Ishikawa (cell line): Measurements from ENCODE around the gene TSPAN13.

Experiments used
- CEBPB ChIP-seq: IDR thresholded peaks from 2 replicates; pipeline ENCODE4 v1.6.1; 2012
- CREB1 ChIP-seq: IDR thresholded peaks from 2 replicates; pipeline ENCODE4 v1.6.1; 2012; ENCODE audit warnings: low read depth
- EGR1 ChIP-seq: IDR thresholded peaks from 2 replicates; pipeline ENCODE4 v1.6.1; 2012
- EP300 ChIP-seq: IDR thresholded peaks from 2 replicates; pipeline ENCODE4 v1.6.1; 2012; ENCODE audit warnings: borderline replicate concordance
- FOXM1 ChIP-seq: IDR thresholded peaks from 2 replicates; pipeline ENCODE4 v1.6.1; 2012; ENCODE audit warnings: low read depth, borderline replicate concordance
- NFIC ChIP-seq: IDR thresholded peaks from 2 replicates; pipeline ENCODE4 v1.6.1; 2012
- RAD21 ChIP-seq: IDR thresholded peaks from 2 replicates; pipeline ENCODE4 v1.6.1; 2012; ENCODE audit warnings: low read depth
- TAF1 ChIP-seq: IDR thresholded peaks from 2 replicates; pipeline ENCODE4 v1.6.1; 2012; ENCODE audit warnings: low read depth, mild to moderate bottlenecking
- TCF12 ChIP-seq: IDR thresholded peaks from 2 replicates; pipeline ENCODE4 v1.6.1; 2012; ENCODE audit warnings: low read depth
- TEAD4 ChIP-seq: IDR thresholded peaks from 2 replicates; pipeline ENCODE4 v1.6.1; 2012
- YY1 ChIP-seq: IDR thresholded peaks from 2 replicates; pipeline ENCODE4 v1.6.1; 2012; ENCODE audit warnings: low read depth
- ZBTB7A ChIP-seq: IDR thresholded peaks from 2 replicates; pipeline ENCODE4 v1.6.1; 2012; ENCODE audit warnings: low read depth
- TF ChIP-seq, protein P1 (sequence below): IDR thresholded peaks from 2 replicates; pipeline ENCODE4 v1.6.1; 2012
- TF ChIP-seq, protein P2 (sequence below): IDR thresholded peaks from 2 replicates; pipeline ENCODE4 v1.6.1; 2012
- TF ChIP-seq, protein P3 (sequence below): IDR thresholded peaks from 2 replicates; pipeline ENCODE4 v1.6.1; 2012; ENCODE audit warnings: low read depth, mild to moderate bottlenecking

The TSPAN13 gene

DNA sequence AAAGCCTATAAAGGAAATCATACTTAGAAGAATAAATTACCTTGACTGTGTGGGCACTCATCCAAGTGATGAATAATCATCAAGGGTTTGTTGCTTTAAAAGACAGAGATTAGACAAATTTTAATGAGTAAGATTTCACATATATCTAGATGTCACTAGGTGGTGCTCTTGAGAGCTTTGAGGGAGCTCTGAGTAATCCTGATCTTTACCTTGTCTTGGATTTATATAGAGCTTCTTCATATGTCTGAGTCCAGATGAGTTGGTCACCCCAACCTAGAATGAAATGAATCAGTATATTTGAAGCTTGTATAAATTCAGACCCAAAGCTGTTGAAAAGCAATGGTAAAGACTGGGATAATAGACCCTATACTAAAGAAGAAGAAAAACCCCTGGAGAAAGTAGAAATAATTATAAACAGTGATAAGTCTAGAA is 47.6 kb downstream of the TSPAN13 start:
- TF ChIP-seq, protein P1, sequence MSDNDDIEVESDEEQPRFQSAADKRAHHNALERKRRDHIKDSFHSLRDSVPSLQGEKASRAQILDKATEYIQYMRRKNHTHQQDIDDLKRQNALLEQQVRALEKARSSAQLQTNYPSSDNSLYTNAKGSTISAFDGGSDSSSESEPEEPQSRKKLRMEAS = no peak
- TF ChIP-seq RAD21 (peak; percentile 82), EGR1 (no peak)

DNA sequence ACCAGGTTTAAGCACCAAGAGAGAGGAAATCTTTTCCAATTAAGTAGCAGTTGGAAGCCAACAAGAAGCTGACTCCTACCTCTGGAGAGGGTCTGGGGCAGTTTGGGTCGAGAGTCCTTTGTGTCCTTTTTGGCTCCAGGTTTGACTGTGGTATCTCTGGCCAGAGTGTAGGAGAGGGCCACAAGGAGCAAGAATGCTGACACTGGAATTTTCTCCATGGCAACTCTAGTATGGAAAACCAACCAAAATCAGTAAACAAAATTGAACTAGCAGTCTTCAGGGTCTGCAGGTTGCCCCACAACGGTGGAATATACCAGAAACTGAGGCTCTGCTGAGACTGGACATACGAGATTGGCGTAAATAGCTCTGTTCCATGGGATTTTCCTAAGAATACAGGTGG is 48.0 kb downstream of the TSPAN13 start:
- no peak for TF ChIP-seq EP300
- TF ChIP-seq, protein P1 = no peak
- TF ChIP-seq, protein P2, sequence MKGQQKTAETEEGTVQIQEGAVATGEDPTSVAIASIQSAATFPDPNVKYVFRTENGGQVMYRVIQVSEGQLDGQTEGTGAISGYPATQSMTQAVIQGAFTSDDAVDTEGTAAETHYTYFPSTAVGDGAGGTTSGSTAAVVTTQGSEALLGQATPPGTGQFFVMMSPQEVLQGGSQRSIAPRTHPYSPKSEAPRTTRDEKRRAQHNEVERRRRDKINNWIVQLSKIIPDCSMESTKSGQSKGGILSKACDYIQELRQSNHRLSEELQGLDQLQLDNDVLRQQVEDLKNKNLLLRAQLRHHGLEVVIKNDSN = no peak
- no peak for TF ChIP-seq RAD21
- no peak for TF ChIP-seq TAF1
- no peak for TF ChIP-seq EGR1
- no peak for TF ChIP-seq TEAD4
- no peak for TF ChIP-seq YY1
- no peak for TF ChIP-seq ZBTB7A
- TF ChIP-seq CEBPB = no peak
- TF ChIP-seq, protein P3, sequence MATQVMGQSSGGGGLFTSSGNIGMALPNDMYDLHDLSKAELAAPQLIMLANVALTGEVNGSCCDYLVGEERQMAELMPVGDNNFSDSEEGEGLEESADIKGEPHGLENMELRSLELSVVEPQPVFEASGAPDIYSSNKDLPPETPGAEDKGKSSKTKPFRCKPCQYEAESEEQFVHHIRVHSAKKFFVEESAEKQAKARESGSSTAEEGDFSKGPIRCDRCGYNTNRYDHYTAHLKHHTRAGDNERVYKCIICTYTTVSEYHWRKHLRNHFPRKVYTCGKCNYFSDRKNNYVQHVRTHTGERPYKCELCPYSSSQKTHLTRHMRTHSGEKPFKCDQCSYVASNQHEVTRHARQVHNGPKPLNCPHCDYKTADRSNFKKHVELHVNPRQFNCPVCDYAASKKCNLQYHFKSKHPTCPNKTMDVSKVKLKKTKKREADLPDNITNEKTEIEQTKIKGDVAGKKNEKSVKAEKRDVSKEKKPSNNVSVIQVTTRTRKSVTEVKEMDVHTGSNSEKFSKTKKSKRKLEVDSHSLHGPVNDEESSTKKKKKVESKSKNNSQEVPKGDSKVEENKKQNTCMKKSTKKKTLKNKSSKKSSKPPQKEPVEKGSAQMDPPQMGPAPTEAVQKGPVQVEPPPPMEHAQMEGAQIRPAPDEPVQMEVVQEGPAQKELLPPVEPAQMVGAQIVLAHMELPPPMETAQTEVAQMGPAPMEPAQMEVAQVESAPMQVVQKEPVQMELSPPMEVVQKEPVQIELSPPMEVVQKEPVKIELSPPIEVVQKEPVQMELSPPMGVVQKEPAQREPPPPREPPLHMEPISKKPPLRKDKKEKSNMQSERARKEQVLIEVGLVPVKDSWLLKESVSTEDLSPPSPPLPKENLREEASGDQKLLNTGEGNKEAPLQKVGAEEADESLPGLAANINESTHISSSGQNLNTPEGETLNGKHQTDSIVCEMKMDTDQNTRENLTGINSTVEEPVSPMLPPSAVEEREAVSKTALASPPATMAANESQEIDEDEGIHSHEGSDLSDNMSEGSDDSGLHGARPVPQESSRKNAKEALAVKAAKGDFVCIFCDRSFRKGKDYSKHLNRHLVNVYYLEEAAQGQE = no peak
- TF ChIP-seq FOXM1 = no peak
- no peak for TF ChIP-seq NFIC
- TF ChIP-seq TCF12 = no peak
- no peak for TF ChIP-seq CREB1

DNA sequence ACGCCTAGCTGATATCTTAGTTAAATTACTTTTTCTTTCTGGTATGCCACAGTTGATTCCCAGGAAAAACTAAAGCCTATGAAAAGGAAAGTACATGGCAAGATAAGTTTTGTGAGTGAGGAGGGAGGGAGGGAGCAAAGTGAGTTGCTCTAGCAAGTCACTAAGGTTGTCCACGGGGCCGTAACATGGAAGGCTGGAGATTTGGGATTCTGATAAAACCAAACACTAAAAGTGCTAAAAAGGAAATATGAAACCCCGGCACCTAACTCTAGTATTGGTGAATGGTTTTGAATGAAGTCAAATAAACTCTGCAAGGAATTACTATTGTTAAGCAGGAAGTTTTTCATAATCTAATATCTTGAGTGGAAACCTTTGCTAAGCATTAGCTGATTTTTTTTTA is 49.6 kb downstream of the TSPAN13 start:
- TF ChIP-seq FOXM1 (no peak), ZBTB7A (no peak), CEBPB (no peak), EGR1 (no peak), TAF1 (no peak), RAD21 (no peak), YY1 (no peak), CREB1 (no peak), TEAD4 (no peak), NFIC (no peak), EP300 (no peak), TCF12 (no peak)
- TF ChIP-seq, protein P1 = no peak
- TF ChIP-seq, protein P3 = no peak
- TF ChIP-seq, protein P2 = no peak

DNA sequence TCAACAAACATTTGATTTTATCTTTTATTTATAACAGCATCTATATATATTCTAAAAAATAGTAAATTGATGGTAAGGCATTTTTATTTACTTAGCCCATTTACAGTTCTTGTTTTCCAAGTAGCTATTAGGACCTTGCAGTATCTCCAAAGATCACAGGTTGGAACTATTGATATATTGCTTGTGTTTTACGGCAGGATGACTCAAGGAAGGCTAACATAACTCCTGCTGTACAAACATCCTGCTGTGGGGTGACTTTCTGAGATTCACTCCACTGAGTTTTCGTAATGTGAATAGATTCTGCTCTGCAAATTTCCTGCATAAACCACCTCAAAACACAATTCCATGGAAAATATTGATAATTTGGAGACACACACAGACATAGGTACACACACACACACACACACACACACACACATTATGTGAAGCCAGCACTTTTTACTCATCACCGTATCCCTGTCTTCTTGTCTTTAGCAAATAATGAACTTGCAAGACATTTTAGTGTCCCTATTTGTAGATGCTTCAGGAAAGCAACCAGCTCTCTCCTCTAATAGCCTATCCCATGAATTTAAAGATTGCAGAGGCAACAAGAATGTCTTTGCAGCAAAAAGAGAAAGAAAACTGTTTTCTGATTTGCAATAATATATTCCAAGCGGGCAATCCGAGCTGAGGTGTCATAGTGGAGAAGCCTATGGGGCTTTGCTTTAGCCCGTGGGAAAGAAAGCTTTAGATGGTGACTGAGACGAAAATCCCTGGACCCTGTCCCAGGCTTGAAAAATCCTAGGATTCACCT is 50.5 kb downstream of the TSPAN13 start:
- TF ChIP-seq, protein P3 = no peak
- TF ChIP-seq, protein P2 = no peak
